Activated B cell treated with CpG ODN at 0.5 μM for 24 hours (primary cell): ENCODE measurements around the gene ORC5. TPM values are rescaled to one million over a fixed set of nuclear protein-coding genes. Genes with fewer than 3 reads are reported as not detected.
"Not testable (repeated sequence)": the region's sequence is repeated elsewhere in the genome, so short reads cannot be mapped to it uniquely, and the experiment has no call there.

Experiments used
- ATAC-seq: fragments of 200-7000 bp; cut with Tn5 transposase; one replicate; pipeline ENCODE4 v1.10.0; 2021; ENCODE audit warnings: low read depth, mild to moderate bottlenecking, moderate library complexity
- CTCF ChIA-PET: fragments of 350-600 bp; sonication (Branson Sonifier 250); formaldehyde crosslinking; loops from one replicate; lab custom pipeline; 2021; ENCODE audit warnings: antibody characterized with exemption; lab: Charles Lee
- POLR2A ChIA-PET: fragments of 350-600 bp; sonication (Branson Sonifier 250); formaldehyde crosslinking; loops from one replicate; lab custom pipeline; 2021; ENCODE audit warnings: antibody characterized with exemption; lab: Charles Lee
- DNase-seq: peaks from one replicate; pipeline ENCODE4 v3.0.0; 2022
- H3K27ac Mint-ChIP-seq: one replicate; pipeline ENCODE4 v1.8.0; 2020; ENCODE audit warnings: mixed read lengths
- H3K27me3 Mint-ChIP-seq: one replicate; pipeline ENCODE4 v1.8.0; 2021; ENCODE audit warnings: mixed read lengths
- H3K36me3 Mint-ChIP-seq: one replicate; pipeline ENCODE4 v1.8.0; 2021; ENCODE audit warnings: low read depth, mixed read lengths
- H3K4me1 Mint-ChIP-seq: one replicate; pipeline ENCODE4 v1.8.0; 2021; ENCODE audit warnings: mixed read lengths
- H3K4me3 Mint-ChIP-seq: one replicate; pipeline ENCODE4 v1.8.0; 2020; ENCODE audit warnings: mild to moderate bottlenecking, mixed read lengths
- H3K9me3 Mint-ChIP-seq: one replicate; pipeline ENCODE4 v1.8.0; 2020; ENCODE audit warnings: mixed read lengths
- CTCF ChIP-seq: fragments of 200-600 bp; IDR thresholded peaks from one replicate; pipeline ENCODE4 v1.8.0; 2022; ENCODE audit warnings: antibody characterized with exemption, mild to moderate bottlenecking
- intact Hi-C: fragments of 100-400 bp; cut with micrococcal nuclease; formaldehyde crosslinking; loops from one replicate; pipeline ENCODE4 v1.15.1; 2024
- total RNA-seq: library from RNA; stranded (reverse); gene quantifications from 2 replicates; pipeline ENCODE4 v1.2.3, GENCODE V29; 2022

ORC5 gene
- total RNA-seq, 1 donor from 2014 or later, result 23.0 TPM

DNA sequence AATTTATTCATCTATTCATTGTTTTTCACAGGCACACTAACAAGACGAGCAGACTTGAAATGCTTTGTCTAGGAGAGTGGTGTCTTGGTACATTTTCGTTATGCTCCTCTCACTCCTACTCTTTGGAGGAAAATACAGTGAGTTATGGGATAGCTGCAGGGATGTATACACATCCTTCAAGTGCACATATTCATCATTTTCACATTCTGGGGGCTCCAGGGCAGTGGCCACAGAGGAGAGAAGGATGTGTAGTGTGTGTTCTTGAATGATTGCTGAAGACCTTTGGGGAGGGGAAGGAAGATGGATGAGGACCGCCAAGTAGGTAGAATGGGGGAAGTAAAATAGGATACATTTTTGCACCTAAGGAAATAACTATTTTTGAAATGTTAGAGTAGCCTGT, 34.8 kb upstream of the ORC5 start:
- ChIA-PET POLR2A (no interaction called here), CTCF (no interaction called here)
- Mint-ChIP-seq H3K4me1 (no peaks in the 10 kb centered on the region), H3K36me3 (no peaks in the 10 kb centered on the region), H3K4me3 (no peak overlapping the region), H3K27me3 (peaks cover 28% of the 10 kb centered on the region), H3K27ac (no peak overlapping the region), H3K9me3 (no peaks in the 10 kb centered on the region)
- TF ChIP-seq CTCF, result no peak
- no peak for ATAC-seq
- DNase-seq, result no peak
- intact Hi-C loops, result no loop called here

GRCh38 chr7:104241538-104242209, 33.9 kb upstream of the ORC5 start:
- CTCF ChIA-PET, result interaction anchor here (1.0 to 3.2 kb wide), 2 partner anchors 10 to 18 kb away, joined by 4 to 15 read pairs; no protein-coding TSS in a partner anchor

DNA sequence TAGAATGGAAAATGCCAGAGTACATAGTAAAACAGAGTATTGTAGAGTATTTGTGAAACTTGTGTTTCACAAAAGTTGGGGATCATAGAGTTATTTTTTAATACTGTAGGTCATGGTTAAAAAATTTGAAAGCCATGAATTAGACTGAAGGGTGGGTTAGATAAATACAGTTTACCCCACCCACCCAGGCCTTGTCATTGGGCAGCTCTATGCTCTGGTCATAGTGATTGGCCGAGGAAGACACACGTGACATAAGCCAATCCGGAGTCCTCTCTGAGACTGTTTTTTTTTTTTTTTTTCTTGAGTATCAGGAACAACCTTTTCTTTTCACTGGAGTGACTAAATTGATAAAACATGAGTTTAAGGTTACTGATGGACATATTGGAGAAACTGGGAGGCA, 33.3 kb upstream of the ORC5 start:
- ChIA-PET CTCF (interaction anchor here (1.0 to 3.2 kb wide), 2 partner anchors 10 to 17 kb away, joined by 4 to 15 read pairs; no protein-coding TSS in a partner anchor), POLR2A (no interaction called here)
- H3K36me3 Mint-ChIP-seq, result no peaks in the 10 kb centered on the region
- no peak for TF ChIP-seq CTCF
- no peaks in the 10 kb centered on the region for H3K9me3 Mint-ChIP-seq
- intact Hi-C loops, result no loop called here
- no peak for ATAC-seq
- H3K27ac Mint-ChIP-seq, result no peak overlapping the region
- H3K27me3 Mint-ChIP-seq, result peaks cover 24% of the 10 kb centered on the region
- no peak for DNase-seq
- H3K4me1 Mint-ChIP-seq, result no peaks in the 10 kb centered on the region
- H3K4me3 Mint-ChIP-seq, result no peak overlapping the region

More at GRCh38 chr7:104241538-104242209, 33.9 kb upstream of the ORC5 start:
- H3K36me3 Mint-ChIP-seq, result no peaks in the 10 kb centered on the region
- no peaks in the 10 kb centered on the region for H3K4me1 Mint-ChIP-seq
- H3K27me3 Mint-ChIP-seq, result peaks cover 24% of the 10 kb centered on the region
- no peak for TF ChIP-seq CTCF
- no peak overlapping the region for H3K4me3 Mint-ChIP-seq
- POLR2A ChIA-PET, result no interaction called here
- no peak for DNase-seq
- intact Hi-C loops, result no loop called here
- H3K27ac Mint-ChIP-seq, result no peak overlapping the region
- H3K9me3 Mint-ChIP-seq, result no peaks in the 10 kb centered on the region
- ATAC-seq, result no peak

DNA sequence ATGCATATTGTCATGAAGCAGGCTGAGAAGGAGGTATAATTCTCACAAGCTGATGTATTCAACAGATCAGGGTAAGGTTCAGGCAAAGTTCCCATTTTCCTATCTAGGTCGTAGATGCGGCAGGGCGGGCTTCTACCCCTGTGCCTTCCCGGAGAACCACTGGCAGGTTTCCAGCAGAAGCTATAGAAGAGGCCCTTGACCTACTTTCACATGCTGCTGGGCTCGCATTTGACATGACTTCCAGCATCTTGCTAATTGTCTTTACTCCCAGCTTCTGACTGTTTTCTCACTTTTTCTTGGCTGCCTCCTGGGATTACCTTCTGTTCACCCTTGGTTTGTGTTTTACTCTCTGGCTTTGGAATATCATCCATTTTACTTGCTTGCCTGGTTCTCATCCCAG, 32.6 kb upstream of the ORC5 start:
- Mint-ChIP-seq H3K27me3 (peaks cover 24% of the 10 kb centered on the region), H3K9me3 (no peaks in the 10 kb centered on the region), H3K4me1 (no peaks in the 10 kb centered on the region), H3K4me3 (no peak overlapping the region), H3K36me3 (no peaks in the 10 kb centered on the region), H3K27ac (no peak overlapping the region)
- intact Hi-C loops, result no loop called here
- DNase-seq (no peak), ATAC-seq (no peak)
- ChIA-PET CTCF (interaction anchor here (1.0 to 3.2 kb wide), 2 partner anchors 9 to 16 kb away, joined by 4 to 15 read pairs; no protein-coding TSS in a partner anchor), POLR2A (no interaction called here)
- TF ChIP-seq CTCF, result no peak

- H3K4me3 Mint-ChIP-seq, intact Hi-C loops, H3K9me3 Mint-ChIP-seq, H3K4me1 Mint-ChIP-seq, POLR2A ChIA-PET, H3K36me3 Mint-ChIP-seq, DNase-seq, CTCF ChIA-PET, H3K27ac Mint-ChIP-seq, ATAC-seq: not testable (repeated sequence)
- peaks cover 31% of the 10 kb centered on the region for H3K27me3 Mint-ChIP-seq
These were observed 27.2 kb upstream of the ORC5 start for GRCh38 chr7:104234990-104235389.
